Liver (tissue), 9 donors: ENCODE measurements around the gene CBFA2T3. TPM values are rescaled to one million over a fixed set of nuclear protein-coding genes. Genes with fewer than 3 reads are reported as not detected.

Experiments used
- DNase-seq: peaks from one replicate; pipeline ENCODE4 v3.0.0-alpha.2; 2017; ENCODE audit warnings: low spot score
- H3K27ac ChIP-seq, 2 donors: one replicate each; pipeline ENCODE4 v1.7.0; 2013; ENCODE audit warnings: inconsistent platforms in 2 of 2, low read length in 2 of 2, control low read depth in 1 of 2, low read depth in 1 of 2, mild to moderate bottlenecking in 1 of 2
- H3K27me3 ChIP-seq, 4 donors: one replicate each; pipeline versions ENCODE4 v1.6.1 to v1.7.0; 2013; ENCODE audit warnings: low read length in 3 of 4, inconsistent platforms in 1 of 4, mild to moderate bottlenecking in 1 of 4, moderate library complexity in 1 of 4; ENCODE audit not compliant: control insufficient read depth in 4 of 4, insufficient read depth in 4 of 4
- H3K36me3 ChIP-seq, 4 donors: one replicate each; pipeline versions ENCODE4 v1.6.1 to v1.7.0; 2013; ENCODE audit warnings: low read length in 3 of 4, mild to moderate bottlenecking in 3 of 4, low read depth in 1 of 4, moderate library complexity in 1 of 4; ENCODE audit not compliant: control insufficient read depth in 4 of 4, insufficient read depth in 3 of 4
- H3K4me1 ChIP-seq, 4 donors: one replicate each; pipeline versions ENCODE4 v1.6.1 to v1.7.0; 2013; ENCODE audit warnings: low read length in 3 of 4, mild to moderate bottlenecking in 3 of 4, moderate library complexity in 1 of 4; ENCODE audit not compliant: control insufficient read depth in 4 of 4, insufficient read depth in 4 of 4
- H3K4me3 ChIP-seq, 3 donors: one replicate each; pipeline versions ENCODE4 v1.6.1 to v1.7.0; 2013; ENCODE audit warnings: low read length in 3 of 3, control low read depth in 1 of 3, low read depth in 1 of 3, mild to moderate bottlenecking in 1 of 3
- H3K9ac ChIP-seq, 2 donors: one replicate each; pipeline ENCODE4 v1.7.0; 2013; ENCODE audit warnings: low read length in 2 of 2, mild to moderate bottlenecking in 2 of 2, moderate library complexity in 2 of 2, control low read depth in 1 of 2, low read depth in 1 of 2
- H3K9me3 ChIP-seq, 4 donors: one replicate each; pipeline versions ENCODE4 v1.6.1 to v1.7.0; 2013; ENCODE audit warnings: low read length in 3 of 4; ENCODE audit not compliant: control insufficient read depth in 4 of 4
- EGR1 ChIP-seq, 2 donors: IDR thresholded peaks; 2 replicates each; pipeline ENCODE4 v1.6.1; 2016 to 2018; ENCODE audit warnings: antibody characterized with exemption in 2 of 2, low read depth in 2 of 2
- FOXA1 ChIP-seq: IDR thresholded peaks from 2 replicates; pipeline ENCODE4 v1.6.1; 2016; ENCODE audit warnings: antibody characterized with exemption
- GABPA ChIP-seq, 2 donors: IDR thresholded peaks in 1 of 2; conservative IDR thresholded peaks in 1 of 2; 2 replicates each; pipeline ENCODE4 v1.6.1; 2016; ENCODE audit warnings: antibody characterized with exemption in 2 of 2, mild to moderate bottlenecking in 1 of 2, moderate library complexity in 1 of 2
- HNF4A ChIP-seq, 2 donors: conservative IDR thresholded peaks; 2 replicates each; pipeline ENCODE4 v1.6.1; 2016; ENCODE audit warnings: antibody characterized with exemption in 2 of 2, mild to moderate bottlenecking in 2 of 2
- HNF4G ChIP-seq: IDR thresholded peaks from 2 replicates; pipeline ENCODE4 v1.6.1; 2016; ENCODE audit warnings: antibody characterized with exemption
- RAD21 ChIP-seq, 2 donors: IDR thresholded peaks; 2 replicates each; pipeline ENCODE4 v1.6.1; 2016; ENCODE audit warnings: antibody characterized with exemption in 2 of 2, mild to moderate bottlenecking in 2 of 2
- RXRA ChIP-seq, 2 donors: IDR thresholded peaks; 2 replicates each; pipeline ENCODE4 v1.6.1; 2017 to 2018; ENCODE audit warnings: antibody characterized with exemption in 2 of 2, mild to moderate bottlenecking in 1 of 2
- SP1 ChIP-seq: IDR thresholded peaks from 2 replicates; pipeline ENCODE4 v1.6.1; 2018; ENCODE audit warnings: antibody characterized with exemption, mild to moderate bottlenecking
- TAF1 ChIP-seq: conservative IDR thresholded peaks from 2 replicates; pipeline ENCODE4 v1.6.1; 2016; ENCODE audit warnings: antibody characterized with exemption, mild to moderate bottlenecking
- YY1 ChIP-seq: IDR thresholded peaks from 2 replicates; pipeline ENCODE4 v1.6.1; 2016; ENCODE audit warnings: antibody characterized with exemption, mild to moderate bottlenecking
- WGBS: extraction: QIAGEN DNeasy Blood & Tissue Kit; methylation state at CpG from one replicate; pipeline ENCODE4 v1.1.7; 2013; 5-methylcytosine and 5-hydroxymethylcytosine counted together
- polyA plus RNA-seq, 2 donors: library from polyadenylated mRNA; stranded (reverse) in 1 of 2; unstranded in 1 of 2; fragments of 200-250 nt in 1 of 2; fragments of >200 nt in 1 of 2; fragmentation: Nextera tagmentation in 1 of 2; extraction: Ambion mirVana in 1 of 2; gene quantifications; one replicate each; pipeline versions ENCODE4 v1.2.1 to v1.2.3, GENCODE V29; 2013 to 2015
- total RNA-seq, 2 donors: library from RNA; depleted of rRNA; stranded (reverse); fragments of >200 nt; gene quantifications; one replicate each; pipeline ENCODE4 v1.2.3, GENCODE V29; 2014
- TF ChIP-seq, protein P1 (sequence below): fragments of 150-350 bp; IDR thresholded peaks from 2 replicates; pipeline ENCODE4 v1.5.1; 2017; ENCODE audit warnings: improper control_type of control experiment, low read depth, low read length; ENCODE audit not compliant: missing input control
- TF ChIP-seq, protein P2 (sequence below): IDR thresholded peaks from 2 replicates; pipeline ENCODE4 v1.6.1; 2016; ENCODE audit warnings: antibody characterized with exemption, mild to moderate bottlenecking
- TF ChIP-seq, protein P3 (sequence below): IDR thresholded peaks from 2 replicates; pipeline ENCODE4 v1.6.1; 2016; ENCODE audit warnings: antibody characterized with exemption
- TF ChIP-seq, protein P4 (sequence below): IDR thresholded peaks from 2 replicates; pipeline ENCODE4 v1.6.1; 2016; ENCODE audit warnings: antibody characterized with exemption
- donor health status: healthy.
- donor health status: healthy.
- donor health status: healthy.
- donor health status: healthy.
- donor health status: healthy.

The CBFA2T3 gene
- total and polyA plus RNA-seq, 4 donors: 1.4 to 4.5 (median 3.1) TPM

DNA sequence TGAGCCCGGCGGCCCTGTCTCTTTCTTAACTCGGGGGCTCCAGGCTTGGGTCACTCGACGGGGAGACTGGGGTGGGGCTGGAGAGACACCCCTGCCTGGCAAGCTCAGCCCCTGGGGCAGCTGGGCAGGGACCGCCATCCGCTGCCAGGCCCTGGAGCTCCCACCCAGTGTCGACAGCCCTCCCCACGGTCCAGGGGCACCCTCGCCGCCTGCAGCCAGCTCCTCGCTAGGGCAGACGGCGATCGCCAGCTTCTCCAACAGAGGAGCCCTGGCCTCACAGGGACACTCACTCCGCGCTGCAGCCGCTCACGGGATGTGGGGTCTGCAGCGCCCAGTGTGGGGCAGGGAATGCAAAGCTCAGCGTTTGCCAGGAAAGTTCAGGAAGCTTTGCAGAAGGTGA, 149.3 kb downstream of the CBFA2T3 start:
- Histone ChIP-seq H3K4me1 (no peaks in the 10 kb centered on the region), H3K27ac (no peak overlapping the region), H3K27me3 (no peaks in the 10 kb centered on the region), H3K36me3 (peaks cover 0 to 17% (median 5%) of the 10 kb centered on the region in 4 donors), H3K9me3 (no peaks in the 10 kb centered on the region), H3K4me3 (no peak overlapping the region), H3K9ac (no peak overlapping the region)
- TF ChIP-seq HNF4G: no peak
- no peak for DNase-seq
- 97% methylated on average over 21 of the region's 21 CpGs for WGBS

DNA sequence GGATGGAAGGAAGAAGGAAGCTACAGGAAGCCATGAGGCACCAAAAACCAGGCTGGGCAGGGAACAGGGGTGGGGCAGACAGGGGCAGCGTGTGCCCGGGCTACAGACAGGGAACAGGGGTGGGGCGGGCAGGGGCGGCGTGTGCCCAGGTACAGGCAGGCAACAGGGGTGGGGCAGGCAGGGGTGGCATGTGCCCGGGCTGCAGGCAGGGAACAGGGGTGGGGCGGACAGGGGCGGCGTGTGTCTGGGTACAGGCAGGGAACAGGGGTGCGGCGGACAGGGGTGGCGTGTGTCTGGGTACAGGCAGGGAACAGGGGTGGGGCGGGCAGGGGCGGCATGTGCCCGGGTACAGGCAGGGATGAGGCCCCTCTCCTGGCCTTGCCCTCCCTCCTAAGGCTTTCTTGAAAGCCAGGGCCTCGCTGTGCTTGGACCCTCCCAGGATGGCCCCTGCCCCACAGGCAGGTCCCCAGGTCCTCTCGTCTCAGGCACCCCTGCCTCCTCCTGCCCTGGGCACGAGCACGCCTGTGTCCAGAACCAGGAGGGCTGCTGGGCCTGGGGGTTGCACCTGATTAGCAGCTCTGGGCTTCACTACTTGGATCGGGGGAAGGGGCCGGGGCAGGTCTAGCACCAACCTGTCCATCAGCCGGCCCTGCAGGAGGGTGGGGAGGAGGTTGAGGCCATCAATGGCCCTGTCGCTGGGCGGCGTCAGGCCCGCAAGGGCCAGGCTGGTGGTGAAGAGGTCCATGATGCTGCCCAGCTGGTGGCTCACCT, 150.8 kb downstream of the CBFA2T3 start:
- WGBS: 89% methylated on average over 26 of the region's 26 CpGs
- TF ChIP-seq RXRA (IDR thresholded peaks at IDR 0.05) (no peak), FOXA1 (no peak), RAD21 (IDR thresholded peaks at IDR 0.05) (no peak), HNF4G (no peak), EGR1 (IDR thresholded peaks at IDR 0.05; ENCODE audit: low read depth in 2 of 2) (no peak), GABPA (IDR thresholded peaks at IDR 0.05 in 1 of 2, conservative IDR thresholded peaks at IDR 0.05 in 1 of 2) (no peak), TAF1 (no peak), SP1 (no peak)
- TF ChIP-seq, protein P1, sequence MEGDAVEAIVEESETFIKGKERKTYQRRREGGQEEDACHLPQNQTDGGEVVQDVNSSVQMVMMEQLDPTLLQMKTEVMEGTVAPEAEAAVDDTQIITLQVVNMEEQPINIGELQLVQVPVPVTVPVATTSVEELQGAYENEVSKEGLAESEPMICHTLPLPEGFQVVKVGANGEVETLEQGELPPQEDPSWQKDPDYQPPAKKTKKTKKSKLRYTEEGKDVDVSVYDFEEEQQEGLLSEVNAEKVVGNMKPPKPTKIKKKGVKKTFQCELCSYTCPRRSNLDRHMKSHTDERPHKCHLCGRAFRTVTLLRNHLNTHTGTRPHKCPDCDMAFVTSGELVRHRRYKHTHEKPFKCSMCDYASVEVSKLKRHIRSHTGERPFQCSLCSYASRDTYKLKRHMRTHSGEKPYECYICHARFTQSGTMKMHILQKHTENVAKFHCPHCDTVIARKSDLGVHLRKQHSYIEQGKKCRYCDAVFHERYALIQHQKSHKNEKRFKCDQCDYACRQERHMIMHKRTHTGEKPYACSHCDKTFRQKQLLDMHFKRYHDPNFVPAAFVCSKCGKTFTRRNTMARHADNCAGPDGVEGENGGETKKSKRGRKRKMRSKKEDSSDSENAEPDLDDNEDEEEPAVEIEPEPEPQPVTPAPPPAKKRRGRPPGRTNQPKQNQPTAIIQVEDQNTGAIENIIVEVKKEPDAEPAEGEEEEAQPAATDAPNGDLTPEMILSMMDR: no peak
- TF ChIP-seq, protein P2, sequence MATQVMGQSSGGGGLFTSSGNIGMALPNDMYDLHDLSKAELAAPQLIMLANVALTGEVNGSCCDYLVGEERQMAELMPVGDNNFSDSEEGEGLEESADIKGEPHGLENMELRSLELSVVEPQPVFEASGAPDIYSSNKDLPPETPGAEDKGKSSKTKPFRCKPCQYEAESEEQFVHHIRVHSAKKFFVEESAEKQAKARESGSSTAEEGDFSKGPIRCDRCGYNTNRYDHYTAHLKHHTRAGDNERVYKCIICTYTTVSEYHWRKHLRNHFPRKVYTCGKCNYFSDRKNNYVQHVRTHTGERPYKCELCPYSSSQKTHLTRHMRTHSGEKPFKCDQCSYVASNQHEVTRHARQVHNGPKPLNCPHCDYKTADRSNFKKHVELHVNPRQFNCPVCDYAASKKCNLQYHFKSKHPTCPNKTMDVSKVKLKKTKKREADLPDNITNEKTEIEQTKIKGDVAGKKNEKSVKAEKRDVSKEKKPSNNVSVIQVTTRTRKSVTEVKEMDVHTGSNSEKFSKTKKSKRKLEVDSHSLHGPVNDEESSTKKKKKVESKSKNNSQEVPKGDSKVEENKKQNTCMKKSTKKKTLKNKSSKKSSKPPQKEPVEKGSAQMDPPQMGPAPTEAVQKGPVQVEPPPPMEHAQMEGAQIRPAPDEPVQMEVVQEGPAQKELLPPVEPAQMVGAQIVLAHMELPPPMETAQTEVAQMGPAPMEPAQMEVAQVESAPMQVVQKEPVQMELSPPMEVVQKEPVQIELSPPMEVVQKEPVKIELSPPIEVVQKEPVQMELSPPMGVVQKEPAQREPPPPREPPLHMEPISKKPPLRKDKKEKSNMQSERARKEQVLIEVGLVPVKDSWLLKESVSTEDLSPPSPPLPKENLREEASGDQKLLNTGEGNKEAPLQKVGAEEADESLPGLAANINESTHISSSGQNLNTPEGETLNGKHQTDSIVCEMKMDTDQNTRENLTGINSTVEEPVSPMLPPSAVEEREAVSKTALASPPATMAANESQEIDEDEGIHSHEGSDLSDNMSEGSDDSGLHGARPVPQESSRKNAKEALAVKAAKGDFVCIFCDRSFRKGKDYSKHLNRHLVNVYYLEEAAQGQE: no peak
- TF ChIP-seq, protein P3, sequence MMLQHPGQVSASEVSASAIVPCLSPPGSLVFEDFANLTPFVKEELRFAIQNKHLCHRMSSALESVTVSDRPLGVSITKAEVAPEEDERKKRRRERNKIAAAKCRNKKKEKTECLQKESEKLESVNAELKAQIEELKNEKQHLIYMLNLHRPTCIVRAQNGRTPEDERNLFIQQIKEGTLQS: no peak
- Histone ChIP-seq H3K9ac (no peak overlapping the region), H3K4me1 (no peaks in the 10 kb centered on the region), H3K36me3 (peaks cover 0 to 25% (median 8%) of the 10 kb centered on the region in 4 donors), H3K27me3 (no peaks in the 10 kb centered on the region), H3K27ac (no peak overlapping the region), H3K9me3 (no peaks in the 10 kb centered on the region), H3K4me3 (no peak overlapping the region)
- no peak for DNase-seq

DNA sequence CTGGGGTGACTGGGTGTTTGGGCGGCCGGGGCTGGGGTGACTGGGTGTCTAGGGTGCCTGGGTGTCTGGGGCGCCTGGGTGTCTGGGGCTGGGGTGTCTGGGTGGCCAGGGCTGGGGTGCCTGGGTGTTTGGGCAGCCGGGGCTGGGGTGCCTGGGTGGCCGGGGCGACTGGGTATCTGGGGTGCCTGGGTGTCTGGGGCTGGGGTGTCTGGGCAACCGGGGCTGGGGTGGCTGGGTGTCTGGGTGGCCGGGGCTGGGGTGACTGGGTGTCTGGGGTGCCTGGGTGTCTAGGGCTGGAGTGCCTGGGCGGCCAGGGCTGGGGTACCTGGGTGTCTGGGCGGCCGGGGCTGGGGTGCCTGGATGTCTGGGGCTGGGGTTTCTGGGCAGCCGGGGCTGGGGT, 151.9 kb downstream of the CBFA2T3 start:
- no peak for DNase-seq
- Histone ChIP-seq H3K9ac (no peak overlapping the region), H3K36me3 (peaks cover 0 to 28% (median 8%) of the 10 kb centered on the region in 4 donors), H3K9me3 (no peaks in the 10 kb centered on the region), H3K27me3 (no peaks in the 10 kb centered on the region), H3K4me1 (no peaks in the 10 kb centered on the region), H3K4me3 (no peak overlapping the region), H3K27ac (no peak overlapping the region)
- no peak for TF ChIP-seq TAF1
- no peak for TF ChIP-seq SP1
- TF ChIP-seq HNF4A (conservative IDR thresholded peaks at IDR 0.05): no peak
- no peak for TF ChIP-seq YY1
- TF ChIP-seq FOXA1: no peak
- TF ChIP-seq, protein P1: no peak
- TF ChIP-seq RAD21 (IDR thresholded peaks at IDR 0.05): no peak
- TF ChIP-seq RXRA (IDR thresholded peaks at IDR 0.05): no peak
- TF ChIP-seq, protein P4, sequence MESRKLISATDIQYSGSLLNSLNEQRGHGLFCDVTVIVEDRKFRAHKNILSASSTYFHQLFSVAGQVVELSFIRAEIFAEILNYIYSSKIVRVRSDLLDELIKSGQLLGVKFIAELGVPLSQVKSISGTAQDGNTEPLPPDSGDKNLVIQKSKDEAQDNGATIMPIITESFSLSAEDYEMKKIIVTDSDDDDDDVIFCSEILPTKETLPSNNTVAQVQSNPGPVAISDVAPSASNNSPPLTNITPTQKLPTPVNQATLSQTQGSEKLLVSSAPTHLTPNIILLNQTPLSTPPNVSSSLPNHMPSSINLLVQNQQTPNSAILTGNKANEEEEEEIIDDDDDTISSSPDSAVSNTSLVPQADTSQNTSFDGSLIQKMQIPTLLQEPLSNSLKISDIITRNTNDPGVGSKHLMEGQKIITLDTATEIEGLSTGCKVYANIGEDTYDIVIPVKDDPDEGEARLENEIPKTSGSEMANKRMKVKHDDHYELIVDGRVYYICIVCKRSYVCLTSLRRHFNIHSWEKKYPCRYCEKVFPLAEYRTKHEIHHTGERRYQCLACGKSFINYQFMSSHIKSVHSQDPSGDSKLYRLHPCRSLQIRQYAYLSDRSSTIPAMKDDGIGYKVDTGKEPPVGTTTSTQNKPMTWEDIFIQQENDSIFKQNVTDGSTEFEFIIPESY: no peak
- no peak for TF ChIP-seq HNF4G
- 98% methylated on average over 12 of the region's 12 CpGs for WGBS
